Endothelial cell of umbilical vein (primary cell): Measurements from ENCODE around the gene CXCL3. TPM values are rescaled to one million over a fixed set of nuclear protein-coding genes. Genes with fewer than 3 reads are reported as not detected.

ENCODE experiments used
- BruUV-seq: library from RNA; stranded (reverse); fragments of 400-500 nt; replicated peaks from 2 replicates; lab custom pipeline; 2021; lab: Mats Ljungman, UMichigan
- CTCF ChIA-PET: fragments of 300-600, 350-600 bp; sonication (Branson Sonifier 250); formaldehyde crosslinking; loops from one replicate; lab custom pipeline; 2021; ENCODE audit warnings: antibody characterized with exemption, inconsistent platforms; lab: Charles Lee
- POLR2A ChIA-PET: fragments of 300-600, 350-600 bp; sonication (Branson Sonifier 250); formaldehyde crosslinking; loops from one replicate; lab custom pipeline; 2021; ENCODE audit warnings: antibody characterized with exemption, inconsistent platforms; lab: Charles Lee
- DNase-seq: peaks from one replicate; pipeline ENCODE4 v3.0.0-alpha.2; 2011; ENCODE audit warnings: low read depth, low spot score
- FAIRE-seq: peaks from 2 replicates; lab custom pipeline; 2011; peaks lifted over from hg19 to GRCh38; lab: Jason Lieb, UNC
- H2AFZ ChIP-seq: 2 replicates; pipeline ENCODE4 v1.6.0; 2012; ENCODE audit warnings: low read depth, low read length, control low read depth, inconsistent platforms
- H3K27ac ChIP-seq: 2 replicates; pipeline ENCODE4 v1.5.1; 2011; ENCODE audit warnings: low read depth, mild to moderate bottlenecking, control low read depth, low read length, moderate library complexity; ENCODE audit not compliant: insufficient read depth
- H3K27me3 ChIP-seq, 2 experiments: 2 replicates each; pipeline versions ENCODE4 v1.6.0 to v1.6.1; 2011; ENCODE audit warnings: low read length in 2 of 2, mixed read lengths in 1 of 2; ENCODE audit not compliant: control insufficient read depth in 2 of 2, insufficient read depth in 2 of 2
- H3K36me3 ChIP-seq, 2 experiments: 2 replicates in 1 of 2; 3 replicates in 1 of 2; pipeline ENCODE4 v1.5.1; 2011; ENCODE audit warnings: low read length in 2 of 2, mild to moderate bottlenecking in 1 of 2, moderate library complexity in 1 of 2; ENCODE audit not compliant: control insufficient read depth in 2 of 2, insufficient read depth in 2 of 2; ENCODE audit errors: extremely low read depth in 1 of 2
- H3K4me1 ChIP-seq: 3 replicates; pipeline ENCODE4 v1.5.1; 2011; ENCODE audit warnings: mild to moderate bottlenecking, low read length; ENCODE audit not compliant: control insufficient read depth, insufficient read depth; ENCODE audit errors: extremely low read depth
- H3K4me2 ChIP-seq: 2 replicates; pipeline ENCODE4 v1.6.1; 2011; ENCODE audit warnings: low read length, control low read depth, mixed read lengths; ENCODE audit not compliant: insufficient read depth
- H3K4me3 ChIP-seq, 3 experiments: fragments of 200-600 bp in 1 of 3; sonication (generic), shearing (Covaris generic) in 1 of 3; replicated peaks in 1 of 3; 2 replicates each; pipeline ENCODE4 v1.5.1; 2011 to 2016; ENCODE audit warnings: control low read depth in 3 of 3, low read length in 3 of 3, mild to moderate bottlenecking in 2 of 3, inconsistent platforms in 1 of 3, low read depth in 1 of 3, moderate library complexity in 1 of 3; ENCODE audit not compliant: insufficient read depth in 1 of 3
- H3K79me2 ChIP-seq: 2 replicates; pipeline ENCODE4 v1.6.0; 2012; ENCODE audit warnings: low read length, inconsistent platforms; ENCODE audit not compliant: control insufficient read depth, insufficient read depth
- H3K9ac ChIP-seq: replicated peaks from 2 replicates; pipeline ENCODE3; 2011; ENCODE audit warnings: low read length, control low read depth; ENCODE audit not compliant: insufficient read depth; ENCODE audit errors: extremely low read depth
- H3K9me1 ChIP-seq: replicated peaks from 3 replicates; pipeline ENCODE4 v1.6.0; 2011; ENCODE audit warnings: mild to moderate bottlenecking, low read length; ENCODE audit not compliant: control insufficient read depth, insufficient read depth; ENCODE audit errors: extremely low read depth
- H3K9me3 ChIP-seq: replicated peaks from 2 replicates; pipeline ENCODE4 v1.5.1; 2012; ENCODE audit warnings: low read length, inconsistent platforms; ENCODE audit not compliant: control insufficient read depth, insufficient read depth
- H4K20me1 ChIP-seq: replicated peaks from 2 replicates; pipeline ENCODE3; 2011; ENCODE audit warnings: mild to moderate bottlenecking, low read length; ENCODE audit not compliant: control insufficient read depth, insufficient read depth; ENCODE audit errors: extremely low read depth
- EZH2 ChIP-seq: IDR thresholded peaks from 2 replicates; pipeline ENCODE4 v1.6.1; 2012; ENCODE audit warnings: borderline replicate concordance, low read depth, mild to moderate bottlenecking, moderate library complexity, low read length, inconsistent platforms; ENCODE audit not compliant: severe bottlenecking
- FOS ChIP-seq: IDR thresholded peaks from 2 replicates; pipeline ENCODE4 v1.6.1; 2011; ENCODE audit warnings: mild to moderate bottlenecking, low read length, moderate library complexity, borderline replicate concordance; ENCODE audit not compliant: insufficient read depth
- GATA2 ChIP-seq: IDR thresholded peaks from 2 replicates; pipeline ENCODE4 v1.7.0; 2011; ENCODE audit warnings: low read depth, mild to moderate bottlenecking, moderate library complexity, mixed read lengths, low read length; ENCODE audit not compliant: insufficient read length, insufficient read depth
- POLR2A ChIP-seq: IDR thresholded peaks from 2 replicates; pipeline ENCODE4 v1.6.1; 2012; ENCODE audit warnings: low read depth, mild to moderate bottlenecking, control low read depth, low read length
- POLR2AphosphoS5 ChIP-seq: IDR thresholded peaks from 2 replicates; pipeline ENCODE4 v1.6.1; 2012; ENCODE audit warnings: low read depth, mild to moderate bottlenecking, control low read depth, low read length, moderate library complexity; ENCODE audit not compliant: insufficient read depth
- dilution Hi-C: fragments of 300-500 bp; cut with MboI; formaldehyde crosslinking; loops from one replicate; pipeline ENCODE4 v1.15.0; 2019; ENCODE audit warnings: low sequenced_read_pairs; ENCODE audit not compliant: extremely low pct_ligation_motif_present
- intact Hi-C: fragments of 100-400 bp; cut with micrococcal nuclease; formaldehyde crosslinking; loops from one replicate; pipeline ENCODE4 v1.10.0; 2022
- polyA plus RNA-seq, 4 experiments: library from polyadenylated mRNA; depleted of rRNA in 3 of 4; stranded (reverse) in 3 of 4; unstranded in 1 of 4; fragments of >200 nt; gene quantifications; 2 replicates each; pipeline versions ENCODE4 v1.2.1 to v1.2.3, GENCODE V29; 2011 to 2012; ENCODE audit warnings: missing spikeins in 1 of 4
- total RNA-seq: library from RNA; stranded (reverse); gene quantifications from 2 replicates; pipeline ENCODE4 v1.2.3, GENCODE V29; 2021
- TF ChIP-seq, protein P1 (sequence below), 2 donors: IDR thresholded peaks; 1 replicate in 1 of 2; 2 replicates in 1 of 2; pipeline ENCODE4 v1.5.1; 2011; ENCODE audit warnings: low read length in 2 of 2, mild to moderate bottlenecking in 2 of 2, moderate library complexity in 2 of 2, control low read depth in 1 of 2, inconsistent platforms in 1 of 2, low read depth in 1 of 2; ENCODE audit not compliant: insufficient read depth in 1 of 2; ENCODE audit errors: extremely low read depth in 1 of 2

The CXCL3 gene
- total and polyA plus RNA-seq, 2 donors (not counting 3 experiments of a cell fraction or from before 2014, with no cell fraction given) = 1.1 to 1.3 TPM

GRCh38 chr4:74018771-74019170, 19.7 kb downstream of the CXCL3 start:
- Histone ChIP-seq H3K27me3 (peaks cover 0 to 5% of the 10 kb centered on the region in 2 experiments), H4K20me1 (no peaks in the 10 kb centered on the region), H3K4me2 (no peak overlapping the region)

More at GRCh38 chr4:74018771-74019170, 19.7 kb downstream of the CXCL3 start:
- Histone ChIP-seq H2AFZ (no peak overlapping the region), H3K9me3 (no peaks in the 10 kb centered on the region), H3K9me1 (no peaks in the 10 kb centered on the region), H3K4me3 (no peak overlapping the region), H3K4me1 (peaks cover 6% of the 10 kb centered on the region), H3K9ac (no peak overlapping the region), H3K79me2 (no peaks in the 10 kb centered on the region), H3K36me3 (no peaks in the 10 kb centered on the region), H3K27ac (no peak overlapping the region)
- intact Hi-C loops (loop anchor here (2.0 kb wide), 1 partner anchor 20 kb away; the partner anchor contains the start of gene CXCL5), dilution Hi-C loops (no loop called here)
- TF ChIP-seq FOS = peak; percentile 27
- no peak for TF ChIP-seq POLR2AphosphoS5
- TF ChIP-seq GATA2 = no peak
- TF ChIP-seq POLR2A = no peak
- TF ChIP-seq, protein P1, sequence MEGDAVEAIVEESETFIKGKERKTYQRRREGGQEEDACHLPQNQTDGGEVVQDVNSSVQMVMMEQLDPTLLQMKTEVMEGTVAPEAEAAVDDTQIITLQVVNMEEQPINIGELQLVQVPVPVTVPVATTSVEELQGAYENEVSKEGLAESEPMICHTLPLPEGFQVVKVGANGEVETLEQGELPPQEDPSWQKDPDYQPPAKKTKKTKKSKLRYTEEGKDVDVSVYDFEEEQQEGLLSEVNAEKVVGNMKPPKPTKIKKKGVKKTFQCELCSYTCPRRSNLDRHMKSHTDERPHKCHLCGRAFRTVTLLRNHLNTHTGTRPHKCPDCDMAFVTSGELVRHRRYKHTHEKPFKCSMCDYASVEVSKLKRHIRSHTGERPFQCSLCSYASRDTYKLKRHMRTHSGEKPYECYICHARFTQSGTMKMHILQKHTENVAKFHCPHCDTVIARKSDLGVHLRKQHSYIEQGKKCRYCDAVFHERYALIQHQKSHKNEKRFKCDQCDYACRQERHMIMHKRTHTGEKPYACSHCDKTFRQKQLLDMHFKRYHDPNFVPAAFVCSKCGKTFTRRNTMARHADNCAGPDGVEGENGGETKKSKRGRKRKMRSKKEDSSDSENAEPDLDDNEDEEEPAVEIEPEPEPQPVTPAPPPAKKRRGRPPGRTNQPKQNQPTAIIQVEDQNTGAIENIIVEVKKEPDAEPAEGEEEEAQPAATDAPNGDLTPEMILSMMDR (IDR thresholded peaks at IDR 0.05; ENCODE audit: extremely low read depth in 1 of 2, insufficient read depth in 1 of 2, low read depth in 1 of 2, low read length in 2 of 2) = no peak
- no peak for TF ChIP-seq EZH2
- DNase-seq = peak; percentile 21
- CTCF ChIA-PET = interaction anchor here (0.8 to 2.8 kb wide), 4 partner anchors 20 to 365 kb away, joined by 3 to 14 read pairs (median 5); partner anchors contain the start of genes CXCL3 and CXCL5
- BruUV-seq = no TSS peak
- no peak for FAIRE-seq
- POLR2A ChIA-PET = no interaction called here
